ENCODE results near the gene ANKRD13B. TPM values are rescaled to one million over a fixed set of nuclear protein-coding genes. Genes with fewer than 3 reads are reported as not detected.

The ANKRD13B gene
- total RNA-seq, 2 donors from 2014 or later = 11.5 to 35.5 TPM

DNA sequence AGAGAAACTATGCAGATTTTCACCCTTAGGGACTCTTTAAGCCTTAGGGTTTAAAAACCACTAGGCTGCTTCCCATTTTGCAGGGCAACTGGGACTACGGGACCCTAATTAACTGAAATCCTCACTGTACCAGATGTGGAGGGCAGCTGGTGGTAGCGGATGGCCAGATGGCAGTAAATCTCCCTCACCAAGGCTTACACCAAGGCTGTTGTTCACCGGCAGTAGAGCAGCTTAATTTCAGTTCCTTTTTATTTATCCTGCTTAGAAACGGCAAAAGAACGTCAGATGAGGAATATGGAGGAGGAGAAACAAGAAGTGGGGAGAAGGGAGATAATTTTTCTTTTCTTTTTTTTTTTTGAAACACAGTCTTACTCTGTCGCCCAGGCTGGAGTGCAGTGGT, 32.6 kb upstream of the ANKRD13B start:
- ATAC-seq (ENCODE audit: insufficient number of reproducible peaks, low FRiP score, low read depth) (no peak), DNase-seq (ENCODE audit: low spot score) (no peak)
- TF ChIP-seq CTCF (IDR thresholded peaks at IDR 0.05) = no peak
- Histone ChIP-seq H3K36me3 (no peaks in the 10 kb centered on the region), H3K27me3 (replicated peaks; ENCODE audit: insufficient read depth) (no peaks in the 10 kb centered on the region), H3K4me1 (ENCODE audit: control insufficient read depth in 1 of 2, low read depth in 2 of 2) (no peaks in the 10 kb centered on the region), H3K9me3 (no peaks in the 10 kb centered on the region), H3K4me3 (no peak overlapping the region), H3K27ac (no peak overlapping the region)

- no peaks in the 10 kb centered on the region for H3K9me3 ChIP-seq
- ATAC-seq (ENCODE audit: insufficient number of reproducible peaks, low FRiP score, low read depth) (no peak), DNase-seq (ENCODE audit: low spot score) (no peak)
- TF ChIP-seq CTCF (IDR thresholded peaks at IDR 0.05) = no peak
- peak overlapping the region in 1 of 2 donors; percentile 30 for H3K27ac ChIP-seq
- peaks cover 0 to 12% of the 10 kb centered on the region in 2 donors for H3K4me1 ChIP-seq (ENCODE audit: control insufficient read depth in 1 of 2, low read depth in 2 of 2)
- no peaks in the 10 kb centered on the region for H3K36me3 ChIP-seq
- no peak overlapping the region for H3K4me3 ChIP-seq
- H3K27me3 ChIP-seq (replicated peaks; ENCODE audit: insufficient read depth) = no peaks in the 10 kb centered on the region
Measured at GRCh38 chr17:29561554-29562517, 31.1 kb upstream of the ANKRD13B start.

- Histone ChIP-seq H3K4me1 (ENCODE audit: control insufficient read depth in 1 of 2, low read depth in 2 of 2) (peaks cover 0 to 12% of the 10 kb centered on the region in 2 donors), H3K4me3 (no peak overlapping the region), H3K9me3 (no peaks in the 10 kb centered on the region), H3K27ac (no peak overlapping the region), H3K27me3 (replicated peaks; ENCODE audit: insufficient read depth) (no peaks in the 10 kb centered on the region), H3K36me3 (no peaks in the 10 kb centered on the region)
- no peak for ATAC-seq (ENCODE audit: insufficient number of reproducible peaks, low FRiP score, low read depth)
- no peak for TF ChIP-seq CTCF (IDR thresholded peaks at IDR 0.05)
- no peak for DNase-seq (ENCODE audit: low spot score)
Measured at GRCh38 chr17:29562615-29563014, 30.3 kb upstream of the ANKRD13B start.

GRCh38 chr17:29563816-29564215, 29.1 kb upstream of the ANKRD13B start:
- ATAC-seq (ENCODE audit: insufficient number of reproducible peaks, low FRiP score, low read depth) (no peak), DNase-seq (ENCODE audit: low spot score) (no peak)
- Histone ChIP-seq H3K9me3 (no peaks in the 10 kb centered on the region), H3K27me3 (replicated peaks; ENCODE audit: insufficient read depth) (no peaks in the 10 kb centered on the region), H3K27ac (no peak overlapping the region), H3K4me1 (ENCODE audit: control insufficient read depth in 1 of 2, low read depth in 2 of 2) (peaks cover 0 to 12% of the 10 kb centered on the region in 2 donors), H3K36me3 (no peaks in the 10 kb centered on the region), H3K4me3 (no peak overlapping the region)
- no peak for TF ChIP-seq CTCF (IDR thresholded peaks at IDR 0.05)

- Histone ChIP-seq H3K9me3 (no peaks in the 10 kb centered on the region), H3K27ac (peak overlapping the region in 1 of 2 donors; percentile 17), H3K4me1 (ENCODE audit: control insufficient read depth in 1 of 2, low read depth in 2 of 2) (peaks cover 6 to 31% of the 10 kb centered on the region in 2 donors), H3K27me3 (replicated peaks; ENCODE audit: insufficient read depth) (no peaks in the 10 kb centered on the region), H3K36me3 (no peaks in the 10 kb centered on the region), H3K4me3 (peak overlapping the region; percentile 92)
- TF ChIP-seq CTCF (IDR thresholded peaks at IDR 0.05) = no peak
- ATAC-seq (ENCODE audit: insufficient number of reproducible peaks, low FRiP score, low read depth) (no peak), DNase-seq (ENCODE audit: low spot score) (no peak)
Measured at GRCh38 chr17:29565643-29566472, 27.1 kb upstream of the ANKRD13B start.
